Spinal cord (tissue), 10 donors: ENCODE results near the gene EGFL7. TPM values are rescaled to one million over a fixed set of nuclear protein-coding genes. Genes with fewer than 3 reads are reported as not detected.
"Not testable (repeated sequence)": the region's sequence is repeated elsewhere in the genome, so short reads cannot be mapped to it uniquely, and the experiment has no call there.

ENCODE experiments used
- DNase-seq, 6 donors: peaks; one replicate each; pipeline versions ENCODE4 v3.0.0 to v3.0.0-alpha.2; 2013 to 2015; ENCODE audit warnings: low spot score in 6 of 6, low read depth in 4 of 6
- H3K27ac ChIP-seq: one replicate; pipeline ENCODE4 v1.5.1; 2013; ENCODE audit warnings: low read depth, low read length, control low read depth
- H3K27me3 ChIP-seq: one replicate; pipeline ENCODE4 v1.6.1; 2013; ENCODE audit warnings: low read length; ENCODE audit not compliant: control insufficient read depth, insufficient read depth
- H3K36me3 ChIP-seq: one replicate; pipeline ENCODE4 v1.6.1; 2013; ENCODE audit warnings: low read length; ENCODE audit not compliant: control insufficient read depth, insufficient read depth
- H3K4me1 ChIP-seq: one replicate; pipeline ENCODE4 v1.6.1; 2013; ENCODE audit warnings: low read length; ENCODE audit not compliant: control insufficient read depth, insufficient read depth
- H3K4me3 ChIP-seq: one replicate; pipeline ENCODE4 v1.5.1; 2013; ENCODE audit warnings: low read depth, low read length, control low read depth
- H3K9me3 ChIP-seq: one replicate; pipeline ENCODE4 v1.6.1; 2013; ENCODE audit warnings: low read length; ENCODE audit not compliant: control insufficient read depth, insufficient read depth
- WGBS: methylation state at CpG from one replicate; pipeline ENCODE4 v1.1.5; 2013; ENCODE audit warnings: missing lambda C conversion rate; ENCODE audit not compliant: insufficient coverage; 5-methylcytosine and 5-hydroxymethylcytosine counted together
- polyA plus RNA-seq, 2 donors: library from polyadenylated mRNA; unstranded; fragments of 120-200 nt; gene quantifications; one replicate each; pipeline ENCODE4 v1.2.1, GENCODE V29; 2013; ENCODE audit not compliant: insufficient read length in 2 of 2
- total RNA-seq, 2 donors: library from RNA; depleted of rRNA in 1 of 2; stranded (reverse); fragments of 120-200 nt in 1 of 2; fragments of >200 nt in 1 of 2; gene quantifications; one replicate each; pipeline versions ENCODE4 v1.2.3 to v1.2.4, GENCODE V29; 2013 to 2014
- donor health status: healthy.

The EGFL7 gene
- total and polyA plus RNA-seq, 4 donors, result 21.9 to 93.5 (median 52.1) TPM

DNA sequence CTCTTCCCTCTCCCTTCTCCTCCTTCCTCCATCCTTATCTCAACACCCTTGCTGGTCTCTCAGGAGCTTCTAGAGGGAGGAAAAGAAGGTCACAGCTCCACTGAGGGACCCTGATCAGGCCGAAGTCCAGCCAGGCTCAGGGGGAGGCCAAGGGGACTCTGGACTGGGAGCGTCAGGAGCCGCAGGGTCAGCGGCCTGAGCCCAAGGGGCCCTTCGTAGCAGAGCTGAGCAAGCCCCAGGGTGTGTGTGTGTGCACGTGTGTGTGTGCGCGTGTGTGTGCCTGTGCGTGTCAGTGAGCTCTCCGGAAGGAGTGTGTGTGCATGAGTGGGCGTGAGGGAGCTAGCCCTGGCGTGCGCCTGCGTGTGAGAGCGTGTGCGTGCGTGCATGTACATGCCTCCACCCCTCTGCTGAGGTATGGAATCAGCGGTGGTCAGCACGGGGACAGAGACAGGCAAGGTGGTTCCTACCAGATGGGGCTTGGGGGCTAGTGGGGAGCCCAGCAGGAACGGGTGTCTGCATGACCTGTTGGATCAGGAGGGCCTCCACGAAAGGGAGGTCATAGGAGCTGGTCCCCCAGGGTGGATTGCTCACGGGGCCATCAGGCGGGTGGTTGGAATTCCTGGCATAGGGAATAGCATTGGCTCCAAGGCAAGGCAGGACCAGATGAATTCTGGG, 34.6 kb downstream of the EGFL7 start:
- no peak overlapping the region for H3K4me3 ChIP-seq
- peaks cover 25% of the 10 kb centered on the region for H3K4me1 ChIP-seq
- 73% methylated on average over 23 of the region's 23 CpGs for WGBS
- H3K27ac ChIP-seq, result no peak overlapping the region
- H3K27me3 ChIP-seq, result peaks cover 3% of the 10 kb centered on the region
- peaks cover 3% of the 10 kb centered on the region for H3K36me3 ChIP-seq
- H3K9me3 ChIP-seq, result no peaks in the 10 kb centered on the region
- no peak for DNase-seq

DNA sequence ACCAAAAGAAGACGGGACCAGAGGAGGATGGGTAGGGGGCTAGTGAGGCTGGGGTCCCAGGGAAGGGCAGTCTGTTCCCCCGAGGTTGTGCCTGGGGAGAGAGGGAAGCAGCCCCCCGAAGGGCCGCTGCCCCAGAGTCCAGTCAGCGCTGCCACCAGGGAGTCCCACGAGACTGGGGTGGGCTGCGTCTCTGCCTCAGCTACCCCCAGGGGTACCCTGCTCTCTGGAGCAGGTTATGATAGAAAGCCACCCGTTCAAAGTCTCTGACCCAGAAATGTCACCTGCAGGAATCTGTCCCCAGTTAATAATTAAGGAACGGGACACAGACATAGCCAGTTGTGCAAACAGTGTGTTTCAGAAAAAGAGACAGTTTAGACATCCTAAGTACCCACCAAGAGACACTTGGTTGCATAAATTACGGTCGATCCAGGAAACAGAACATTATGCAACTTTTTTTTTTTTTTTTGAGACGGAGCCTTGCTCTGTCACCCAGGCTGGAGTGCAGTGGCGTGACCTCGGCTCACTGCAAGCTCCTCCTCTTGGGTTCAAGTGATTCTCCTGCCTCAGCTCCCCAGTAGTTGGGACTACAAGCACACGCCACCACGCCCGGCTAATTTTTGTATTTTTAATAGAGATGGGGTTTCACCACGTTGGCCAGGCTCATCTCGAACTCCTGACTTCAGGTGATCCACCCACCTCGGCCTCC, 35.3 kb downstream of the EGFL7 start:
- no peak for DNase-seq
- no peaks in the 10 kb centered on the region for H3K36me3 ChIP-seq
- H3K9me3 ChIP-seq, result no peaks in the 10 kb centered on the region
- no peak overlapping the region for H3K4me3 ChIP-seq
- WGBS, result 73% methylated on average over 13 of the region's 20 CpGs
- H3K27ac ChIP-seq, result no peak overlapping the region
- H3K4me1 ChIP-seq, result peaks cover 25% of the 10 kb centered on the region
- H3K27me3 ChIP-seq, result peaks cover 3% of the 10 kb centered on the region

DNA sequence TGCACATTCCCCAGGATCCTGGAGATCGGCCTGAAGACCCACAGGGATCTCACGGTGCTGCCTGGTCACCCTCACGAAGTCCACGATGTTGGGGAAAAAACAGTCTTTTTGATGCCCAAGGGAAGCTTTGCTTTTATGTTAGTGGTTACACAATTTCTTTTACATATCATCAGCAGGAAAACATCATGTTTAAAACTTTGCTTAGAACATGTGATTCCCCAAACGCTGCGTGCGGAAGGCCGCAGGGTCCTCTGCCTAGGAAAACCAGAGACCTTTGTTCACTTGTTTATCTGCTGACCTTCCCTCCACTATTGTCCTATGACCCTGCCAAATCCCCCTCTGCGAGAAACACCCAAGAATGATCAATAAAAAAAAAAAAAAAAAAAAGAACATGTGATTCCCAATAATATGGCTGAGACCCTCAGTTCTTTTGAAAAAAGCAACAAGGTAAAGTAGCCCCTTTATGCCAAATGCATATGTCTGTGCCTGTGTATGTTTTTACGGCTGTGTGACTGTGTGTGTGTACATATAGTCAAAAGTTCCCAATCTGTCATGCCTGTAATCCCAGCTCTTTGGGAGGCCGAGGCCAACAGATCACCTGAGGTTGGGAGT, 36.0 kb downstream of the EGFL7 start:
- 80% methylated on average over 3 of the region's 11 CpGs for WGBS
- Histone ChIP-seq H3K4me1 (peaks cover 25% of the 10 kb centered on the region), H3K27me3 (peaks cover 3% of the 10 kb centered on the region), H3K36me3 (no peaks in the 10 kb centered on the region), H3K4me3 (no peak overlapping the region), H3K9me3 (no peaks in the 10 kb centered on the region), H3K27ac (no peak overlapping the region)
- no peak for DNase-seq

DNA sequence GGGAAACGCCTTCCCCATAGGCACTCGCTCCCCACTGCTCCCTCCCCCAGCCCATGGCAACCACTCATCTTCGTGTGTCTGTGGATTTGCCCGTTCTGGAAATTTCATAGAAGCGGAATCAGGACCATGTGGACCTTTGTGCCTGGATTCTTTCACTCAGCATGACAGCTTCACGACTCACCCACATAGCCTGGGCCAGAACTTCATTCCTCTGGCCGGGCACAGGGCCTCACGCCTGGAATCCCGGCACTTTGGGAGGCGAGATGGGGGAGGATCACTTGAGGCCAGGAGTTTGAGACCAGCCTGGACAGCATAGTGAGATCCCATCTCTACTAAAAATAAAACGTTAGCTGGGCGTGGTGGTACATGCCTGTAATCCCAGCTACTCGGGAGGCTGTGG, 37.6 kb downstream of the EGFL7 start:
- Histone ChIP-seq H3K27ac (no peak overlapping the region), H3K4me3 (no peak overlapping the region), H3K27me3 (peaks cover 3% of the 10 kb centered on the region), H3K4me1 (peaks cover 12% of the 10 kb centered on the region), H3K36me3 (no peaks in the 10 kb centered on the region), H3K9me3 (no peaks in the 10 kb centered on the region)
- 90% methylated on average over 13 of the region's 13 CpGs for WGBS
- DNase-seq, result no peak

DNA sequence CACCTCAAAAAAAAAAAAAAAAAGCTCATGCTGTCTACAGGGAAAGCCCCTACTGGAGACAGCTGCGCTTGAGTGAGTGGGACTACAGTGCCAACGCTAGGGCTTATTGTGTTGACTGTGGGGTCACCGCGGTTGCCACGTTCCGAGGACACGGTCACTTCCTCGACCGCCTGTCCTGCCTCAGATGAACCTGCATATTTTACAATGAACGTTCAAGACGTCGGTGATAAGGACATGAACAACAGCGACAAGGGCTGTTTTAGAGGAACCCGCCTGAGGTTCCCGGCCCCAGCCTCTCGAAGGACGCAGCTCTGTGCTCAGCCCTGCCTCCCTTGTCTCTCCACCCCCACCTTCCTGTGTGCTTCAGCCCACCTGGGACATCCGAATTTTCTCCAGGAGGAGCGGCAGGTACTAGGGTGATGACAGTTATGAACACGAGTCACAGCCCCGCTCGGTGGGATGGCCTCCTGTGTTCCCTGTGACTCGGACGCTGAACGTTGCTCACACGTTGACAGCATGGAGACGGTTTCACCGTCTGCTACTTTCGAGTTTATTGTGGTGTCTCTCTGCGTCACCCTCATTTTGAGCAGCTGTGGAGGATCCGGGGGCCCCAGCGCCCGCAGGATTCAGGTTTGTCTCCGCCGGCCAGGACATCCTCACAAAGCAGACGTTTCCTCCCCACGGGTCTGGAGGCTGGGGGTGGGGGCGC, 38.4 kb downstream of the EGFL7 start:
- H3K27me3 ChIP-seq, result peaks cover 3% of the 10 kb centered on the region
- DNase-seq, result no peak
- no peak overlapping the region for H3K4me3 ChIP-seq
- no peaks in the 10 kb centered on the region for H3K9me3 ChIP-seq
- H3K36me3 ChIP-seq, result no peaks in the 10 kb centered on the region
- 45% methylated on average over 38 of the region's 38 CpGs for WGBS
- no peak overlapping the region for H3K27ac ChIP-seq
- peaks cover 4% of the 10 kb centered on the region for H3K4me1 ChIP-seq

DNA sequence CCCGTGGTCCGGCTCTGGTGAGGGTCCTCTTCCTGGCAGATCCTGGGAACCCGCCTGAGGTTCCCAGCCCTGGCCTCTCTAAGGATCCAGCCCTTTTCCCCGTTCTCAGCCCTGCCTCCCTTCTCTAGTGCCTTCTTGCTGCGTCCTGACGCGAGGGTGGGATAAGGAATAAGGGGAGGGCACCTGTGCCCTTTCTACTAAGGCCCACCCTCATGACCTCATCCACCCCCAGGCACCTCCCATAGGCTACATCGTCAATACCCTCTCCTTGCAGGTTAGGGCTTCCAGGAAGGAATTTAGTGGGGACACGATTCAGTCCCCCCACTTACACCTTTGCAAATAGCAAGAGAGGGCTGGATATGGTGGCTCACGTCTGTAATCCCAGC, 38.9 kb downstream of the EGFL7 start:
- Histone ChIP-seq H3K36me3 (no peaks in the 10 kb centered on the region), H3K27ac (no peak overlapping the region), H3K27me3 (peaks cover 3% of the 10 kb centered on the region), H3K4me1 (no peaks in the 10 kb centered on the region), H3K9me3 (no peaks in the 10 kb centered on the region), H3K4me3 (no peak overlapping the region)
- DNase-seq, result no peak
- WGBS, result 25% methylated on average over 2 of the region's 10 CpGs

DNA sequence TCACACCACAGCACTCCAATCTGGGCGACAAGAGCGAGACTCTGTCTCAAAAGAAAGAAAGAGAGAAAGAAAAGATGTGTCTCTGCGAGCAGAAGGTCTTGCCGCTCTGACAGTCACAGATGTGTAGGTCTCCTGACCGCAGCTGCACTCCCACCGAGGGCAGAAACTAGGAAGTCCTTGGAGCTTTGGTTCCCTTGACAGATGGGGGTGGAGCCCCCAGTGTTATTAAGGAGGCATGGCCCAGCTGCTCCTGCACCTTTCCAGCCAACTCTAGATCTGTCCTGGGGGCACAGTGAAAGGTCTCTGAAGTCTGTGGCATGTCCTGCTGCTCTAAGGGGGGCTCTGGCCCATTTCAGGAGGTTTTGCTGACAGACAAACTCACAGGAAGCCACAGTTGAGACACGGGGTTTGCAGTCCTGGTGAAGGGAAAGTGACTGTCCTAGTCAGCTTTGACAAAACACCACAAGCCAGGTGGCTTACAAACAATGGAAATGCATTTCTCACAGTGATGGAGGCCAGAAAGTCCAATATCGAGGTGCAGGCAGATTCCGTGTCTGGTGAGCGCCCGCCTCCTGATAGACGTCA, 40.7 kb downstream of the EGFL7 start:
- WGBS, result 69% methylated on average over 12 of the region's 12 CpGs
- Histone ChIP-seq H3K9me3 (no peaks in the 10 kb centered on the region), H3K27ac (no peak overlapping the region), H3K36me3 (no peaks in the 10 kb centered on the region), H3K4me1 (no peaks in the 10 kb centered on the region), H3K27me3 (peaks cover 3% of the 10 kb centered on the region), H3K4me3 (no peak overlapping the region)
- no peak for DNase-seq

DNA sequence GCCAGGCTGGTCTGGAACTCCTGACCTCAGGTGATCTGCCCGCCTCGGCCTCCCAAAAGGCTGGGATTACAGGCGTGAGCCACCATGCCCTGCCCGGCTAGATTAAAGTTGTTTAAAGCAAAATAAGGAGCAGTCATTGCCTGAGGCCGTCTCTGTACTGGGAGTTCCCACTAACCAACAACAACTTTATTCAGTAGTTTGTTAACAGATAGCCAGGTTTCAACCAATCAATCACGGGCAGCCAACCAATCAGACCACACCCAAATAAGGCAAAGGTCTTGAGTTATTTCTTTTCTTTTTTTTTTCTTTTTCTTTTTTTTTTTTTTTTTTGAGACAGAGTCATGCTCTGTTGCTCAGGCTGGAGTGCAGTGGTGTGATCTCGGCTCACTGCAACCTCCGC, 42.0 kb downstream of the EGFL7 start:
- WGBS, result 94% methylated on average over 2 of the region's 8 CpGs

DNA sequence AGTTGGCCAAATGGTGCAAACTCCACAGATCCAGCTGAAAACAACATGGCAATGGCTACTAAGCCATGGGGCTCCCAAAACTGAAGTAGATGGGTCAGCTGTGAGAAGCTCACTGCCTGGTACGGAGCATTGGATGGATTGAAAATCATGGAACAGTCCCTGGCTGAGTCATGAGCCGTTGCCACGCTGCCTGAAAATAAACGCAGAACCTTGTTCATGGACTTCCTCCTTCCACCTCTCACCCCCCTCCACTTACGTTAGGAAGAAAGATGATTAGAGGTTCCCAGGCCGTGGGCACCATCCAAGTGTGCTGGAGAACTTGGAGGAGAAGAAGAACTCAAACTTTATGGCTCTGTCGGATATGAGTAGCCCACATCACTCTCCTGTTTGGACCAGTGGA, 42.8 kb downstream of the EGFL7 start:
- no peak for DNase-seq
- no peak overlapping the region for H3K4me3 ChIP-seq
- H3K4me1 ChIP-seq, result no peaks in the 10 kb centered on the region
- 87% methylated on average over 3 of the region's 7 CpGs for WGBS
- peaks cover 3% of the 10 kb centered on the region for H3K27me3 ChIP-seq
- no peaks in the 10 kb centered on the region for H3K36me3 ChIP-seq
- no peak overlapping the region for H3K27ac ChIP-seq
- H3K9me3 ChIP-seq, result no peaks in the 10 kb centered on the region

More for the DNA sequence above, 42.0 kb downstream of the EGFL7 start:
- not testable (repeated sequence) for H3K36me3 ChIP-seq, DNase-seq, H3K27ac ChIP-seq, H3K4me1 ChIP-seq, H3K9me3 ChIP-seq, H3K27me3 ChIP-seq, H3K4me3 ChIP-seq
